Nephron progenitor cell (in vitro differentiated cells): ENCODE data around the gene SSBP3.
A peak's percentile ranks its signal among the peaks of the same experiment; 100 is the strongest.

Experiments
- DNase-seq: peaks from one replicate; pipeline ENCODE4 v3.0.0; 2021
- H3K27ac Mint-ChIP-seq: 2 replicates; pipeline ENCODE4 v1.8.0; 2021; ENCODE audit warnings: mild to moderate bottlenecking, moderate library complexity, mixed read lengths
- H3K27me3 Mint-ChIP-seq: 2 replicates; pipeline ENCODE4 v1.8.0; 2021; ENCODE audit warnings: mild to moderate bottlenecking, low read depth, mixed read lengths; ENCODE audit not compliant: poor library complexity
- H3K36me3 Mint-ChIP-seq: 2 replicates; pipeline ENCODE4 v1.8.0; 2021; ENCODE audit warnings: low read depth, mixed read lengths
- H3K4me1 Mint-ChIP-seq: 2 replicates; pipeline ENCODE4 v1.8.0; 2021; ENCODE audit warnings: mixed read lengths
- H3K4me3 Mint-ChIP-seq: 2 replicates; pipeline ENCODE4 v1.8.0; 2021; ENCODE audit warnings: mild to moderate bottlenecking, moderate library complexity, mixed read lengths
- H3K9me3 Mint-ChIP-seq: 2 replicates; pipeline ENCODE4 v1.8.0; 2021; ENCODE audit warnings: mild to moderate bottlenecking, moderate library complexity, mixed read lengths
- CTCF ChIP-seq: fragments of 200-600 bp; sonication (generic); IDR thresholded peaks from 2 replicates; pipeline ENCODE4 v1.5.0; 2021; ENCODE audit warnings: antibody characterized with exemption

The SSBP3 gene

GRCh38 chr1:54312796-54313316 lies 93.3 kb downstream of the SSBP3 start:
- peak; percentile 54 for DNase-seq
- H3K27ac Mint-ChIP-seq, result peak overlapping the region; percentile 99
- TF ChIP-seq CTCF, result no peak
- H3K4me3 Mint-ChIP-seq, result peak overlapping the region; percentile 45
- H3K27me3 Mint-ChIP-seq, result peaks cover 3% of the 10 kb centered on the region
- H3K36me3 Mint-ChIP-seq, result peaks cover 25% of the 10 kb centered on the region
- H3K4me1 Mint-ChIP-seq, result peaks cover 77% of the 10 kb centered on the region
- no peaks in the 10 kb centered on the region for H3K9me3 Mint-ChIP-seq

- no peak for DNase-seq
- no peak overlapping the region for H3K4me3 Mint-ChIP-seq
- H3K27ac Mint-ChIP-seq, result peak overlapping the region; percentile 73
- H3K27me3 Mint-ChIP-seq, result peaks cover 3% of the 10 kb centered on the region
- no peak for TF ChIP-seq CTCF
- H3K9me3 Mint-ChIP-seq, result no peaks in the 10 kb centered on the region
- H3K4me1 Mint-ChIP-seq, result peaks cover 82% of the 10 kb centered on the region
- H3K36me3 Mint-ChIP-seq, result peaks cover 25% of the 10 kb centered on the region
These were observed 94.7 kb downstream of the SSBP3 start for GRCh38 chr1:54311506-54311905.

GRCh38 chr1:54310439-54311328 lies 95.5 kb downstream of the SSBP3 start:
- peaks cover 90% of the 10 kb centered on the region for H3K4me1 Mint-ChIP-seq

GRCh38 chr1:54309631-54310366 lies 96.4 kb downstream of the SSBP3 start:
- Mint-ChIP-seq H3K9me3 (no peaks in the 10 kb centered on the region), H3K36me3 (peaks cover 20% of the 10 kb centered on the region), H3K27me3 (peaks cover 8% of the 10 kb centered on the region), H3K4me1 (peaks cover 90% of the 10 kb centered on the region), H3K27ac (peak overlapping the region; percentile 53), H3K4me3 (no peak overlapping the region)
- DNase-seq, result no peak
- TF ChIP-seq CTCF, result no peak

More at GRCh38 chr1:54310439-54311328, 95.5 kb downstream of the SSBP3 start:
- Mint-ChIP-seq H3K27me3 (peaks cover 6% of the 10 kb centered on the region), H3K9me3 (no peaks in the 10 kb centered on the region), H3K27ac (peak overlapping the region; percentile 73), H3K4me3 (peak overlapping the region; percentile 69), H3K36me3 (peaks cover 25% of the 10 kb centered on the region)
- DNase-seq, result peak; percentile 72
- peak; percentile 46 for TF ChIP-seq CTCF

GRCh38 chr1:54307305-54307704 lies 98.9 kb downstream of the SSBP3 start:
- peaks cover 90% of the 10 kb centered on the region for H3K4me1 Mint-ChIP-seq
- H3K27ac Mint-ChIP-seq, result peak overlapping the region; percentile 13

More at GRCh38 chr1:54307305-54307704, 98.9 kb downstream of the SSBP3 start:
- Mint-ChIP-seq H3K36me3 (peaks cover 20% of the 10 kb centered on the region), H3K9me3 (no peaks in the 10 kb centered on the region), H3K27me3 (peaks cover 8% of the 10 kb centered on the region), H3K4me3 (no peak overlapping the region)
- no peak for DNase-seq
- TF ChIP-seq CTCF, result no peak
